ENCODE data around the gene LCT. TPM values are rescaled to one million over a fixed set of nuclear protein-coding genes. Genes with fewer than 3 reads are reported as not detected.

Gene LCT
- total RNA-seq, 1 experiment from 2014 or later: not detected

- Histone ChIP-seq H3K9me3 (ENCODE audit: low read length) (no peaks in the 10 kb centered on the region), H3K27me3 (ENCODE audit: low read length) (no peaks in the 10 kb centered on the region), H3K9me2 (replicated peaks; ENCODE audit: low read length) (no peaks in the 10 kb centered on the region), H3K36me3 (ENCODE audit: low read depth, low read length) (peaks cover 83% of the 10 kb centered on the region), H3K4me1 (ENCODE audit: insufficient read depth, low read length) (no peaks in the 10 kb centered on the region), H3K79me2 (ENCODE audit: low read length) (no peaks in the 10 kb centered on the region), H3K4me3 (ENCODE audit: low read length) (no peak overlapping the region), H3K4me2 (ENCODE audit: low read length) (no peak overlapping the region), H3K27ac (ENCODE audit: low read length) (no peak overlapping the region), H3K9ac (ENCODE audit: low read length) (no peak overlapping the region), H4K20me1 (ENCODE audit: low read length) (no peaks in the 10 kb centered on the region), H2AFZ (ENCODE audit: low read length) (no peak overlapping the region), H3F3A (ENCODE audit: low read length, unreplicated experiment) (no peaks in the 10 kb centered on the region)
- POLR2A ChIA-PET (ENCODE audit: unreplicated experiment): no interaction called here
- TF ChIP-seq CTCF (conservative IDR thresholded peaks at IDR 0.05; ENCODE audit: low read depth, low read length) (no peak), EZH2 (IDR thresholded peaks at IDR 0.05; ENCODE audit: low read length, unreplicated experiment) (no peak), EZH2phosphoT487 (IDR thresholded peaks at IDR 0.05; ENCODE audit: borderline replicate concordance, low read length) (no peak)
- no TSS peak for BruUV-seq (replicated peaks)
- ATAC-seq (no peak), DNase-seq (no peak)
- CTCF ChIA-PET: interaction anchor here (0.8 kb wide), 1 partner anchor 38 kb away, joined by 3 read pairs; no protein-coding TSS in a partner anchor
- intact Hi-C loops (cut with micrococcal nuclease): no loop called here
These were observed 63.7 kb downstream of the LCT start for GRCh38 chr2:135773319-135773718.

- POLR2A ChIA-PET (ENCODE audit: unreplicated experiment): no interaction called here
- BruUV-seq (replicated peaks): no TSS peak
- Histone ChIP-seq H3K9me3 (ENCODE audit: low read length) (no peaks in the 10 kb centered on the region), H3K36me3 (ENCODE audit: low read depth, low read length) (peaks cover 66% of the 10 kb centered on the region), H3K4me3 (ENCODE audit: low read length) (no peak overlapping the region), H3K9ac (ENCODE audit: low read length) (no peak overlapping the region), H4K20me1 (ENCODE audit: low read length) (no peaks in the 10 kb centered on the region), H3F3A (ENCODE audit: low read length, unreplicated experiment) (no peaks in the 10 kb centered on the region), H2AFZ (ENCODE audit: low read length) (no peak overlapping the region), H3K79me2 (ENCODE audit: low read length) (no peaks in the 10 kb centered on the region), H3K27ac (ENCODE audit: low read length) (no peak overlapping the region), H3K4me2 (ENCODE audit: low read length) (no peak overlapping the region), H3K9me2 (replicated peaks; ENCODE audit: low read length) (no peaks in the 10 kb centered on the region), H3K4me1 (ENCODE audit: insufficient read depth, low read length) (no peaks in the 10 kb centered on the region), H3K27me3 (ENCODE audit: low read length) (no peaks in the 10 kb centered on the region)
- no peak for DNase-seq
- ATAC-seq: no peak
- TF ChIP-seq EZH2 (IDR thresholded peaks at IDR 0.05; ENCODE audit: low read length, unreplicated experiment) (no peak), CTCF (conservative IDR thresholded peaks at IDR 0.05; ENCODE audit: low read depth, low read length) (no peak), EZH2phosphoT487 (IDR thresholded peaks at IDR 0.05; ENCODE audit: borderline replicate concordance, low read length) (no peak)
- intact Hi-C loops (cut with micrococcal nuclease): no loop called here
- CTCF ChIA-PET: no interaction called here
These were observed 68.1 kb downstream of the LCT start for GRCh38 chr2:135768863-135769262.

- no peak overlapping the region for H3K27ac ChIP-seq (ENCODE audit: low read length)
- no TSS peak for BruUV-seq (replicated peaks)
- H3K9ac ChIP-seq (ENCODE audit: low read length): no peak overlapping the region
- intact Hi-C loops (cut with micrococcal nuclease): no loop called here
- CTCF ChIA-PET: no interaction called here
- peaks cover 51% of the 10 kb centered on the region for H3K36me3 ChIP-seq (ENCODE audit: low read depth, low read length)
- H2AFZ ChIP-seq (ENCODE audit: low read length): no peak overlapping the region
- TF ChIP-seq EZH2phosphoT487 (IDR thresholded peaks at IDR 0.05; ENCODE audit: borderline replicate concordance, low read length): no peak
- TF ChIP-seq CTCF (conservative IDR thresholded peaks at IDR 0.05; ENCODE audit: low read depth, low read length): no peak
- TF ChIP-seq EZH2 (IDR thresholded peaks at IDR 0.05; ENCODE audit: low read length, unreplicated experiment): no peak
- no peaks in the 10 kb centered on the region for H3K79me2 ChIP-seq (ENCODE audit: low read length)
- H4K20me1 ChIP-seq (ENCODE audit: low read length): no peaks in the 10 kb centered on the region
- POLR2A ChIA-PET (ENCODE audit: unreplicated experiment): no interaction called here
- DNase-seq: no peak
- no peaks in the 10 kb centered on the region for H3K27me3 ChIP-seq (ENCODE audit: low read length)
- H3K4me3 ChIP-seq (ENCODE audit: low read length): no peak overlapping the region
- no peaks in the 10 kb centered on the region for H3K9me3 ChIP-seq (ENCODE audit: low read length)
- H3K9me2 ChIP-seq (replicated peaks; ENCODE audit: low read length): no peaks in the 10 kb centered on the region
- no peaks in the 10 kb centered on the region for H3K4me1 ChIP-seq (ENCODE audit: insufficient read depth, low read length)
- no peak overlapping the region for H3K4me2 ChIP-seq (ENCODE audit: low read length)
- ATAC-seq: no peak
- no peaks in the 10 kb centered on the region for H3F3A ChIP-seq (ENCODE audit: low read length, unreplicated experiment)
These were observed 74.5 kb downstream of the LCT start for GRCh38 chr2:135762530-135762929.
